ENCODE results near the gene PPFIA4. TPM values are rescaled to one million over a fixed set of nuclear protein-coding genes. Genes with fewer than 3 reads are reported as not detected.

PPFIA4 gene
- total and polyA plus RNA-seq, 9 of the 15 experiments (the other 6 are each of a cell fraction or from before 2014, with no cell fraction given), result 0.07 to 12.0 (median 0.70) TPM

- TF ChIP-seq GTF2A2 (tag; IDR thresholded peaks at IDR 0.05) (no peak), ZBTB49 (CRISPR knock-in tag; IDR thresholded peaks at IDR 0.05; ENCODE audit: borderline replicate concordance) (no peak), TCF7 (IDR thresholded peaks at IDR 0.05; ENCODE audit: borderline replicate concordance) (no peak), CBX5 (IDR thresholded peaks at IDR 0.05; ENCODE audit: borderline replicate concordance, low read depth) (no peak), ZNF778 (CRISPR knock-in tag; IDR thresholded peaks at IDR 0.05) (no peak), MYNN (IDR thresholded peaks at IDR 0.05) (no peak), MYNN (CRISPR knock-in tag; IDR thresholded peaks at IDR 0.05) (no peak), CLOCK (CRISPR knock-in tag; IDR thresholded peaks at IDR 0.05; ENCODE audit: borderline replicate concordance) (no peak), ZBTB8A (IDR thresholded peaks at IDR 0.05; ENCODE audit: partially characterized antibody) (no peak), CHD1 (IDR thresholded peaks at IDR 0.05; ENCODE audit: low read length) (no peak)
These were observed 24.5 kb downstream of the PPFIA4 start (continued) for GRCh38 chr1:203050826-203051225.
